ENCODE measurements around the gene PPFIA4.

Gene PPFIA4

GRCh38 chr1:203103216-203103615 lies 76.9 kb downstream of the PPFIA4 start:
- no peak for TF ChIP-seq CTCF (IDR thresholded peaks at IDR 0.05)
- Histone ChIP-seq H3K4me3 (no peak overlapping the region), H3K27ac (no peak overlapping the region)
- DNase-seq (ENCODE audit: low spot score), result no peak

DNA sequence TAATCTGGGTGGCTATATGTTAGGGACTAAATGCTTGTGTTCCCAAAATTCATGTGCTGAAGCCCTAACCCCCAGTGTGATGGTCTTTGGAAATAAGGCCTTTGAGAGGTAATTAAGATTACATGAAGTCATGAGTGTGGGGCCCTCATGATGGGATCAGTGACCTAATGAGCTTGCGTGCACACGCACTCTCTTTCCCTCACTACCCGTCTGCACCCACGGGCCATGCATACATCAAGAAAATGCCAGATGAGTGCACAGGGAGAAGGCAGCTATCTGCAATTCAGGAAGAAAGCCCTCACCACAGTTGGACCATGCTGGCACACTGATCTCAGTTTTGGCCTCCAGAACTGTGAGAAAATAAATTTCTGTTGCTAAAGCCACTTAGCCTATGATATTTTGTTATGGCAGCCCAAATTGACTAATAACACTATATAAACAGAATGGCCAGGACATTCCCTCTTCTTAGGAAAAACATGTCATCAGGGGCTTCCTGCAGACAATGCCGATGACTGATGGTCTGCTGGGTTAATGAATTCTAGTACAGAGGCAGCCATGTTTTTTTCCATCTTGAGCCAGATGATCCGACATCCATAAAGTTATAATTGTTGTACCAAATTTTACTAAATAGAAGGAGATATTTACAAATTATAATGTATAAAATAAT lies 77.7 kb downstream of the PPFIA4 start:
- Histone ChIP-seq H3K4me3 (no peak overlapping the region), H3K27ac (no peak overlapping the region)
- no peak for DNase-seq (ENCODE audit: low spot score)
- TF ChIP-seq CTCF (IDR thresholded peaks at IDR 0.05), result no peak

DNA sequence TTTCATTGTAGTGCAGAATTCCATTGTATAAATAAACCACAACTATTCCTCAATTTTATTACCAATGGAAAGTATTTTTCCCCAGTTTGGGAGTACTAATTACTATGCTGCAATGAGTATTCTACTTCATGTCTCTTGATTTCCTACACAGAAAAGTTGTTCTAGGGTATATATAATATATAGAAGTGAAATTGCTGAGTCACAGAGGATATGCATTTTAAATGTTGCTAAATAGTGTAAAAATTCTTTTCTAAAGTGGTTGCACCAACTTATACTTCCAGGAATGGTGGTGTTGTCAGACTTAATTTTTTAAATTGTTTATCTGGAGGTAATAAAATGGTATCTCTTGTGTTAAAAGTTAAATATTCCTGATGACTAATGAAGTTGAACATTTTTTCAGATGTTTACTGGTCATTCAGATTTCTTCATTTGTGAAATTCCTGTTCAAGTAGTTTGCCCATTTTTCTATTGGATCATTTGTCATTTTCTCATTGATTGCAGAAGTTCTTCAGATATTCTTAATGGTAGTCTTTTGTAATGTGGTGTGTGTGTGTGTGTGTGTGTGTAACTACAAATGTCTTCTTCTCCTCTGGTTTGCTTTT lies 78.6 kb downstream of the PPFIA4 start:
- DNase-seq (ENCODE audit: low spot score), result no peak
- TF ChIP-seq CTCF (IDR thresholded peaks at IDR 0.05), result no peak
- Histone ChIP-seq H3K27ac (no peak overlapping the region), H3K4me3 (no peak overlapping the region)

GRCh38 chr1:203112475-203112874 lies 86.2 kb downstream of the PPFIA4 start:
- Histone ChIP-seq H3K4me3 (no peak overlapping the region), H3K27ac (no peak overlapping the region)
- no peak for DNase-seq (ENCODE audit: low spot score)
- no peak for TF ChIP-seq CTCF (IDR thresholded peaks at IDR 0.05)

- H3K27ac ChIP-seq, result no peak overlapping the region
- TF ChIP-seq CTCF (IDR thresholded peaks at IDR 0.05), result no peak
- DNase-seq (ENCODE audit: low spot score), result no peak
- no peak overlapping the region for H3K4me3 ChIP-seq
Observed at GRCh38 chr1:203113308-203113707, 87.0 kb downstream of the PPFIA4 start.

- Histone ChIP-seq H3K27ac (no peak overlapping the region), H3K4me3 (no peak overlapping the region)
- no peak for DNase-seq (ENCODE audit: low spot score)
- TF ChIP-seq CTCF (IDR thresholded peaks at IDR 0.05), result no peak
Observed at GRCh38 chr1:203114202-203114601, 87.9 kb downstream of the PPFIA4 start.
